Skeletal muscle satellite cell (primary cell): ENCODE measurements around the gene SHISAL1.

Experiments used
- H3K27me3 ChIP-seq: 2 replicates; pipeline ENCODE4 v1.7.0; 2013; ENCODE audit warnings: low read length; ENCODE audit not compliant: control insufficient read depth, insufficient read depth
- H3K36me3 ChIP-seq: 2 replicates; pipeline ENCODE4 v1.7.0; 2013; ENCODE audit warnings: mild to moderate bottlenecking, control low read depth, low read length; ENCODE audit not compliant: insufficient read depth
- H3K4me1 ChIP-seq: 2 replicates; pipeline ENCODE4 v1.7.0; 2013; ENCODE audit warnings: low read length; ENCODE audit not compliant: control insufficient read depth, insufficient read depth
- H3K4me2 ChIP-seq: 2 replicates; pipeline ENCODE4 v1.7.0; 2013; ENCODE audit warnings: mild to moderate bottlenecking, low read length
- H3K4me3 ChIP-seq: 2 replicates; pipeline ENCODE4 v1.7.0; 2013; ENCODE audit warnings: low read length
- H3K9ac ChIP-seq: 2 replicates; pipeline ENCODE4 v1.7.0; 2013; ENCODE audit warnings: mild to moderate bottlenecking, low read depth, low read length, moderate library complexity
- H3K9me3 ChIP-seq: replicated peaks from 2 replicates; pipeline ENCODE4 v1.7.0; 2013; ENCODE audit warnings: mild to moderate bottlenecking, control low read depth, low read length

SHISAL1 gene

GRCh38 chr22:44271010-44271500, 41.7 kb downstream of the SHISAL1 start:
- Histone ChIP-seq H3K9ac (no peak overlapping the region), H3K27me3 (peaks cover 24% of the 10 kb centered on the region), H3K36me3 (no peaks in the 10 kb centered on the region), H3K4me3 (no peak overlapping the region), H3K4me2 (no peak overlapping the region), H3K9me3 (no peaks in the 10 kb centered on the region), H3K4me1 (no peaks in the 10 kb centered on the region)

DNA sequence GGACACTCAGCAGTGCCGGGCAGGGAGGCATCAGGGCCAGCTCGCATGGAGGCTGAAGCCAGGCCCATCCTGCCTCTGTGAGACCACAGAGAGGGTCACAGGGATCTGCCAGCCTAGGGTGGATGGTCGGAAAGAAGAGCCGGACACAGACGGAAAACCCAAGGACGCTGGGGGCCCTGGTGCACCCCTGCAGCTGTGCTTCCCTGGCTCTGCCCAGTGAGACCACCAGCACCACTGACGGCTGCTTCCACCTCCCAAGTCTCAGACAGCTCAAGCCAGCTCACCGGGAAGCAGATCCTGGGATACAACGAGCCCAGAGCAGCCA, 42.2 kb downstream of the SHISAL1 start:
- Histone ChIP-seq H3K27me3 (peaks cover 20% of the 10 kb centered on the region), H3K4me3 (no peak overlapping the region), H3K9me3 (no peaks in the 10 kb centered on the region), H3K4me1 (no peaks in the 10 kb centered on the region), H3K36me3 (no peaks in the 10 kb centered on the region), H3K4me2 (no peak overlapping the region), H3K9ac (no peak overlapping the region)

DNA sequence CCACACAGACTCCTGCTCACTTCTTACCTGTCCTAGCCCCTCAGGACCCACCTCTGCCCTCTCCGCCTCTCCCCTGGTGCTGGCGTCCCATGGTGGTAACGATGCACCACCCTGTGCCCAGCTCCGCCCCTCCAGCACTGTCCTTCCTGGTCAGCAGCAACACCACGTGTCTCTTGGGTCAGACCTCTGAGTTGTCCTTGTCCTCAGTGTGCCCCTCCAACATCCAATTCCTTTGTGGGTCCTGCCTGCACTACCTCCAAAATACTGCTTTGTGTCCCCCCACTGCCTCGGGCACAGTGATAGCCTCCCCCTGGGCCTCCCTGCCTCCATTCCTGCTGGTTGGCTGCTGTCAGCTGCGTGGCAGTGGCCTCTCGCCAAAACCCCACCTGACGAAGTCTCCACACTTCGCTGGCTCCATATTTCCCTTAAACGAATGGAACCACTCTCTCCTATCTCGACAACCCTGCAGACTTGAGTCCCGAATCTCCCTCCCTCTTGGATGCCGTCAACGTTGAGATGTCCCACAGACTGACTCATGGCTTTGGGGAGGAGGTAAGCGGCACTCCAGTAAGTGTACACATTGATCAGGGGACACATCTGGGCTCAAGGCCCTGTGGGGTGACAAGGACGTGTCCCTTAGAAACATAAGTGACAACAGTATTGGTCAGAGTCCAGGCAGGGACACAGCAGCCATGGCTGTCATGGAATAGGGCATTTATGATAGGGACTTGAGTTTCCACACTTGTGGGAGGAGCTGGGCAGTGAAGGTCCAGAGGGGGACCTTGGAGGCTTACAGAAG, 42.8 kb downstream of the SHISAL1 start:
- no peaks in the 10 kb centered on the region for H3K9me3 ChIP-seq
- no peak overlapping the region for H3K4me3 ChIP-seq
- H3K4me2 ChIP-seq, result no peak overlapping the region
- no peaks in the 10 kb centered on the region for H3K36me3 ChIP-seq
- no peaks in the 10 kb centered on the region for H3K4me1 ChIP-seq
- H3K27me3 ChIP-seq, result peaks cover 20% of the 10 kb centered on the region
- H3K9ac ChIP-seq, result no peak overlapping the region

DNA sequence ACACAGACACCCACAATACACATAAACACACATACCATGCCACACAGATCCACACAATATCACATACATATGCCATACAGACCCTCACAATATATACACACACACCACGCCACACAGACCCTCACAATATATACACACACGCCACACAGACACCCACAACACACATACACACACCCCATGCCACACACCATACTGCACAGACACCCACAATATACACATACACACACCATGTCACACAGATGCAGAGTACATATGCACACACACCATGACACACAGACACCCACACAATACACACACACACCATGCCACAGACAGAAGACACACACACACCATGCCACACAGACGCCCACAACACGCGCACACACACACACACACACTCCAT, 43.6 kb downstream of the SHISAL1 start:
- H3K4me1 ChIP-seq, result no peaks in the 10 kb centered on the region
- H3K9me3 ChIP-seq, result no peaks in the 10 kb centered on the region
- H3K36me3 ChIP-seq, result no peaks in the 10 kb centered on the region
- H3K9ac ChIP-seq, result no peak overlapping the region
- H3K4me2 ChIP-seq, result no peak overlapping the region
- peaks cover 16% of the 10 kb centered on the region for H3K27me3 ChIP-seq
- no peak overlapping the region for H3K4me3 ChIP-seq

- H3K4me2 ChIP-seq, result no peak overlapping the region
- H3K36me3 ChIP-seq, result no peaks in the 10 kb centered on the region
- no peaks in the 10 kb centered on the region for H3K9me3 ChIP-seq
- H3K27me3 ChIP-seq, result peaks cover 16% of the 10 kb centered on the region
- no peaks in the 10 kb centered on the region for H3K4me1 ChIP-seq
- no peak overlapping the region for H3K9ac ChIP-seq
- H3K4me3 ChIP-seq, result no peak overlapping the region
Measured at GRCh38 chr22:44268431-44269116, 44.2 kb downstream of the SHISAL1 start.

DNA sequence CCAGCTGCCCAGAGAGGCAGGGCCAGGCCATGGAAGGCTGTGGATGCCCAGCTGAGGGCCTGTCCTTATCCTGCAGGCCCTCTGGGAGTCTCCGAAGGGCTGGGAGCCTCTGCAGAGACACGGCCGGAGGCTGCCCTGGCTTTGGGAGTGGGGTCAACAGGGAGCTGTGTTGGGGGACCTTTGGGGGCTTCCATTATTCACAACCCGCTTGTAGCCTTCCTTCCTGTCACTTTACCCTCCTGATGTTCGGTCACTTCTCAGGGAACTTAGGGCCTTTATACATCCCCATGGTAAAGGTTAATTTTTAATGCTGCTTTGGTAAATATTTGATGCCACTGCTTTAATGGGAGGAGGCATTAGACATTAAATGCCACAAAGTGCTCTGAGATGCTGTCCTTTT, 44.9 kb downstream of the SHISAL1 start:
- H3K4me1 ChIP-seq, result no peaks in the 10 kb centered on the region
- no peaks in the 10 kb centered on the region for H3K9me3 ChIP-seq
- no peak overlapping the region for H3K9ac ChIP-seq
- no peak overlapping the region for H3K4me3 ChIP-seq
- no peaks in the 10 kb centered on the region for H3K36me3 ChIP-seq
- no peak overlapping the region for H3K4me2 ChIP-seq
- peaks cover 19% of the 10 kb centered on the region for H3K27me3 ChIP-seq

DNA sequence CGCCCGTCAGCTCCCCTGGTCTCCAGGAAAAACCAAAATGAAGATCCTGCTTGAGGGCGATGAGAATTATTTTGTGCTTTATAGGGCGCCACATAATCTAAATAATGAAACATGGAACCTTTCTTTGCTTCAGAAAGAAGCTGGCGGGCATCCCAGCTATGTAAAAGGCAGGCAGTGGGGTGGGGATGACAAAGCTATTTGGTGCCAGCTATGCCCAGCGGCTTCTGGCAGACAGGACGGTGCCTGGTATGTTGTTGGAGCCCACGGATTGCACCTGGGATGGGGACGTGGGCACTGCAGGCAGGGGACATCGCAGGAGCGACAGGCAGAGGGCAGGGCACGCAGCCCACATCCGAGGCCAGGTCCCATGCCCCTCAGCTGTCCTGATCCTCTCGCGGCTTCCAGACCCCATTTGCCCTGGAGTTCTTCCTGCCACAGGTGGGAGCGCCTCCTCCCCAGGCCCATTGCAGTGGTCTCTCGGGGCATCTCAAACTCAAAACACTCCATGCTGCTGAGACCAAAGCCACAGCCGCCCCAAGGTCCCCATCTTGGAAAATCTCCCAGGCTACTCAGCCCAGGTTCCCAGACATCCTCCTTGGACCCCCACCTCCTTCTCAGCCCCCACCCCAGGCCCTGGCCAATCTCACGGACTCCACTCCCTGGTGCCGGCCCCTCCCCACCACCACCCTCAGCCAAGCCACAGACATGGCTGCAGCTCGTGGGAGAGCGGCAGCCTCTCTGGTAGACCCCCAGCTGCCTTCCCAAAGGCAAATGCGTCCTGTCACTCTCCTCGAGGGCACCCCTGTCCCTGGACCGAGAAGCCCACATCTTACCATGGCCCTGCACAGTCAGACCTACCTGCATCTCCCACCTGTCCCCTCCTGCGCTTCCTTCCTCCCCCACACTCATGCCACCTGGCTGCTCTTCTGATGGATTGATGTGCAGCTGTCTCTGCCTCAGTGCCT, 45.7 kb downstream of the SHISAL1 start:
- Histone ChIP-seq H3K9ac (no peak overlapping the region), H3K4me1 (no peaks in the 10 kb centered on the region), H3K27me3 (peaks cover 19% of the 10 kb centered on the region), H3K36me3 (no peaks in the 10 kb centered on the region), H3K4me2 (no peak overlapping the region), H3K4me3 (no peak overlapping the region), H3K9me3 (no peaks in the 10 kb centered on the region)

- no peak overlapping the region for H3K4me3 ChIP-seq
- H3K27me3 ChIP-seq, result peaks cover 10% of the 10 kb centered on the region
- no peaks in the 10 kb centered on the region for H3K36me3 ChIP-seq
- H3K4me1 ChIP-seq, result no peaks in the 10 kb centered on the region
- H3K4me2 ChIP-seq, result no peak overlapping the region
- no peak overlapping the region for H3K9ac ChIP-seq
- no peaks in the 10 kb centered on the region for H3K9me3 ChIP-seq
Measured at GRCh38 chr22:44263547-44263946, 49.2 kb downstream of the SHISAL1 start.

GRCh38 chr22:44261861-44262595, 50.7 kb downstream of the SHISAL1 start:
- Histone ChIP-seq H3K4me3 (no peak overlapping the region), H3K4me2 (no peak overlapping the region), H3K27me3 (peaks cover 16% of the 10 kb centered on the region), H3K4me1 (no peaks in the 10 kb centered on the region), H3K36me3 (no peaks in the 10 kb centered on the region), H3K9me3 (no peaks in the 10 kb centered on the region), H3K9ac (no peak overlapping the region)

DNA sequence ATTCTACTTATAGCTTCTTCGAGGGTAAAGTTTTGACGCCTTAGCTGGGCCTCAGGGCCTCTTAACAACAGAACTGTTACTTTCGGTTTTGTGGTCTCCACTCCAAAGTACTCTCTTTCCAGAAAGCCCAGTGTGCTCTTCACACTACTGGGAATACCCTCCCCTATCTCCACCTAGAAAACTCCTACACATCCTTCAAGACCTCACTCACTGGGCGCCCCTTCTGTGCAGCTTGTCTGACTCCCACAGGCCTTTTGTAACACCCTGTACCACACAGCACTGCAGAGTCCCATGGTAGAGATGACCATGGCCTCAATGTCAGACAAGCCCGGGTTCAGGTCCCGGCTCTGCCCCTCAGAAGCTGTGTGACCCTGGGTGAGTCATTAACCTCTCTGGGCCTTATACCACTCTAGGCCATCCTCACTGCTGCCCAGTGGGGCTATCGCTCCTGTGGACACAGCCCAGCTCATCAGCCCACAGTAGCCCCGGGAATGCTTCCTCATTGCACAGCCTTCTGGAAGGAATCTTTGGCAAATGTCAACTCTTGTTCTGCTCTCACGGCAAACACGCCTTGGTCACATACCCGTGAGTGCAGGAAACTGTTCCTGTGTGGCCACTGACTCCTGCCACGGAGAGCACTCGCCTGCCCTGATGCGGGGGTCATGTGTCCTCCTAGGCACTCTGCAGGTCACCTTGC, 51.4 kb downstream of the SHISAL1 start:
- Histone ChIP-seq H3K9me3 (no peaks in the 10 kb centered on the region), H3K36me3 (no peaks in the 10 kb centered on the region), H3K4me2 (no peak overlapping the region), H3K9ac (no peak overlapping the region), H3K4me1 (no peaks in the 10 kb centered on the region), H3K27me3 (peaks cover 15% of the 10 kb centered on the region), H3K4me3 (no peak overlapping the region)
